Fibroblast of skin of left biceps (primary cell): Measurements from ENCODE around the gene CYFIP1.
"Not testable (repeated sequence)": the region's sequence is repeated elsewhere in the genome, so short reads cannot be mapped to it uniquely, and the experiment has no call there.

Experiments used
- DNase-seq, 2 experiments: peaks; one replicate each; pipeline ENCODE4 v3.0.0-alpha.2; 2013; ENCODE audit warnings: low read depth in 2 of 2

CYFIP1 gene

GRCh38 chr15:22980189-22981050 is at the start of gene CYFIP1:
TSS of gene CYFIP1 (minus strand) at chr15:22980368. CDS start at chr15:22947285, 33,083 bp downstream.
- DNase-seq: peak; percentile 57 to 59

- no peak for DNase-seq
Measured at GRCh38 chr15:23026218-23026617, 46.0 kb upstream of the CYFIP1 start.

GRCh38 chr15:23022156-23022555 is 42.0 kb upstream of the CYFIP1 start:
- no peak for DNase-seq

GRCh38 chr15:23014394-23015000 is 34.3 kb upstream of the CYFIP1 start:
- DNase-seq: no peak

- DNase-seq: no peak
Measured at GRCh38 chr15:23013681-23014080, 33.5 kb upstream of the CYFIP1 start.

- DNase-seq: not testable (repeated sequence)
Measured at GRCh38 chr15:23012616-23013015, 32.4 kb upstream of the CYFIP1 start.

GRCh38 chr15:23003736-23004135 is 23.6 kb upstream of the CYFIP1 start:
- DNase-seq: no peak

- no peak for DNase-seq
Measured at GRCh38 chr15:23002920-23003319, 22.8 kb upstream of the CYFIP1 start.

GRCh38 chr15:22995795-22996194 is 15.6 kb upstream of the CYFIP1 start:
- no peak for DNase-seq

- DNase-seq: no peak
Measured at GRCh38 chr15:22992024-22992326, 11.8 kb upstream of the CYFIP1 start.

- no peak for DNase-seq
Measured at GRCh38 chr15:22989576-22990477, 9.7 kb upstream of the CYFIP1 start.

- DNase-seq: no peak
Measured at GRCh38 chr15:22988811-22989210, 8.6 kb upstream of the CYFIP1 start.

- DNase-seq: not testable (repeated sequence)
Measured at GRCh38 chr15:22981931-22982330, 1.8 kb upstream of the CYFIP1 start.

GRCh38 chr15:22981051-22981840 is 1.1 kb upstream of the CYFIP1 start:
- DNase-seq: no peak

- no peak for DNase-seq
Measured at GRCh38 chr15:22979238-22980188, 655 bp downstream of the CYFIP1 start.

- DNase-seq: no peak
Measured at GRCh38 chr15:22978691-22979237, 1.4 kb downstream of the CYFIP1 start.

- no peak for DNase-seq
Measured at GRCh38 chr15:22974745-22975144, 5.4 kb downstream of the CYFIP1 start.

- DNase-seq: no peak
Measured at GRCh38 chr15:22973987-22974386, 6.2 kb downstream of the CYFIP1 start.

GRCh38 chr15:22973286-22973685 is 6.9 kb downstream of the CYFIP1 start:
- DNase-seq: no peak

- DNase-seq: no peak
Measured at GRCh38 chr15:22969489-22969888, 10.7 kb downstream of the CYFIP1 start.
